Esophagus muscularis mucosa (tissue), 4 donors: ENCODE results near the gene SI.

Experiments used
- CTCF ChIP-seq, 3 experiments: fragments of 200-600 bp in 2 of 3; fragments of 450-650 bp in 1 of 3; sonication (generic) in 2 of 3; IDR thresholded peaks; one replicate each; pipeline ENCODE4 v1.5.1; 2017 to 2019; ENCODE audit warnings: antibody characterized with exemption in 3 of 3, mild to moderate bottlenecking in 2 of 3, moderate library complexity in 1 of 3
- EP300 ChIP-seq: sonication (generic); formaldehyde crosslinking; IDR thresholded peaks from one replicate; pipeline ENCODE4 v1.6.1; 2017; ENCODE audit warnings: antibody characterized with exemption
- POLR2A ChIP-seq: fragments of 450-650 bp; IDR thresholded peaks from one replicate; pipeline ENCODE4 v1.6.1; 2017; ENCODE audit warnings: antibody characterized with exemption, moderate library complexity, mild to moderate bottlenecking, low read depth
- POLR2AphosphoS5 ChIP-seq, 2 donors: sonication (generic); formaldehyde crosslinking; IDR thresholded peaks; one replicate each; pipeline ENCODE4 v1.6.1; 2017; ENCODE audit warnings: antibody characterized with exemption in 2 of 2

DNA sequence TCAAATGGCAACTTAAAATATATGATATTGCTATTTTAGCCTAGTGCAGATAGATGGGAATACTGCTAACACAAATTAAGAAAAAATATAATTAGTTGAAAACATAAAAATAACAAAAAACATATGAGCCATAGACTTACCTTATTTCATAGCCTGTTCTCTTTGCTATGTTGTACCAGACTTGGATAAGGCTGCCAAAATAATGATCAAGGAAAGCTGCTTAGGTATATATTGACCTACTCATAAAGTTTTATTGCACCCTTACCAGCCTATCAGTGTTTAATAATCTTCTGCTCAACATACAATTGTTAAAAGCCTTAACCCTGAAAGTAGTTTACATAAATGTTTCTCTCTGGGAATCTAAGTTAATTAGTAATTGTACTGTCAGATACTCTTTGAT, at the start of gene SI:
- TF ChIP-seq CTCF (IDR thresholded peaks at IDR 0.05), result no peak
- no peak for TF ChIP-seq POLR2A
- no peak for TF ChIP-seq EP300
- no peak for TF ChIP-seq POLR2AphosphoS5 (IDR thresholded peaks at IDR 0.05)
